Uterus (tissue), 4 donors: ENCODE data around the gene FGFRL1. TPM values are rescaled to one million over a fixed set of nuclear protein-coding genes. Genes with fewer than 3 reads are reported as not detected.

Experiments used
- DNase-seq, 2 donors: peaks; one replicate each; pipeline ENCODE4 v3.0.0-alpha.2; 2019 to 2020
- H3K27ac ChIP-seq, 2 donors: fragments of 200-600 bp; sonication (generic); 1 replicate in 1 of 2; 2 replicates in 1 of 2; pipeline ENCODE4 v1.5.1; 2016 to 2018
- H3K27me3 ChIP-seq, 2 donors: fragments of 200-600 bp; sonication (generic); one replicate each; pipeline ENCODE4 v1.5.1; 2018 to 2019; ENCODE audit warnings: control low read depth in 1 of 2
- H3K36me3 ChIP-seq, 2 donors: fragments of 200-600 bp; sonication (generic); one replicate each; pipeline ENCODE4 v1.5.1; 2019; ENCODE audit warnings: control low read depth in 1 of 2
- H3K4me1 ChIP-seq, 2 donors: fragments of 200-600 bp; sonication (generic); one replicate each; pipeline ENCODE4 v1.5.1; 2018 to 2019; ENCODE audit warnings: control low read depth in 1 of 2
- H3K4me3 ChIP-seq, 2 donors: fragments of 200-600 bp; sonication (generic); 1 replicate in 1 of 2; 2 replicates in 1 of 2; pipeline ENCODE4 v1.5.1; 2018 to 2019; ENCODE audit warnings: mild to moderate bottlenecking in 1 of 2
- H3K9me3 ChIP-seq, 2 donors: fragments of 200-600 bp; sonication (generic); one replicate each; pipeline ENCODE4 v1.5.1; 2019; ENCODE audit warnings: control low read depth in 1 of 2
- POLR2A ChIP-seq, 2 donors: fragments of 450-650 bp; IDR thresholded peaks; one replicate each; pipeline ENCODE4 v1.6.1; 2016; ENCODE audit warnings: antibody characterized with exemption in 2 of 2, mild to moderate bottlenecking in 1 of 2, moderate library complexity in 1 of 2
- intact Hi-C: fragments of 100-400 bp; cut with DNase I; formaldehyde crosslinking; loops from one replicate; pipeline ENCODE4 v1.15.1; 2023; ENCODE audit warnings: low total_unique reads
- total RNA-seq, 4 donors: library from RNA; depleted of rRNA in 3 of 4; stranded (reverse); fragments of >200 nt in 3 of 4; gene quantifications; one replicate each; pipeline versions ENCODE4 v1.1.0 to v1.2.4, GENCODE V29; 2014 to 2023
- TF ChIP-seq, protein P1 (sequence below), 4 experiments: fragments of 200-600 bp in 2 of 4; fragments of 450-650 bp in 2 of 4; sonication (generic) in 2 of 4; IDR thresholded peaks; one replicate each; pipeline ENCODE4 v1.5.1; 2016 to 2019; ENCODE audit warnings: antibody characterized with exemption in 4 of 4, mild to moderate bottlenecking in 2 of 4, moderate library complexity in 1 of 4
- donor health status: DM: yes; HTN: yes; CAD: no.

Gene FGFRL1
- total RNA-seq, 4 donors from 2014 or later, result 2.8 to 24.8 (median 13.9) TPM

DNA sequence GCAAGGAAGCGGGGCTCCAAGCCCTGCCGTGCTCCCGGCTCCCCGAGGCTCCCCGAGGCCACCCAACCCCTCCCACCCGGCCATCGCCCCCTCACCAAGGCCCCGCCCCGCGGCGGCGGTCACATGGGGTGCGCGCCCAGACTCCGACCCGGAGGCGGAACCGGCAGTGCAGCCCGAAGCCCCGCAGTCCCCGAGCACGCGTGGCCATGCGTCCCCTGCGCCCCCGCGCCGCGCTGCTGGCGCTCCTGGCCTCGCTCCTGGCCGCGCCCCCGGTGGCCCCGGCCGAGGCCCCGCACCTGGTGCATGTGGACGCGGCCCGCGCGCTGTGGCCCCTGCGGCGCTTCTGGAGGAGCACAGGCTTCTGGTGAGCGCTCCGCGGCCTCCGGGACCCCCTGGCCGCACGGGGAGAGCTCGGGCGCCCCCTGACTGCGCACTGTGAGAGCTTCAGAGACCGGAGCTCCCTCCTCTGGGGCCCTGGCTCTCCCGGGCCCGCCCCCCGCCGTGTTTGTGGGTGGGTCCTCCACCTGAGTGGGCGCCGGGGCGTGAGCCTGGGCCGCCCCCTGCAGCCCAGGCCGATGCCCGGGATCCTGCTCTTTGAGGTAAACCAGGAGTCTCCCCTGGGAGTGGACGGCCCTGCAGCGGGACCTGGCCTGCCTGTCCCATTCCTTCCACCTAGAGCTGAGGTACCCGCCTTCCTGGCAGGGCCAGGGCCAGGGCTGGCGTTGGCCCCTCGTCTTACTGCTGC lies 24.4 kb upstream of the FGFRL1 start, which contains the start of gene IDUA:
IDUA (plus strand) TSS at position 166 of the 745 bp plus-strand sequence; CDS start at position 207, 41 bp downstream.
- intact Hi-C loops, result no loop called here
- peak in 1 of 2 donors; percentile 28 for TF ChIP-seq POLR2A (IDR thresholded peaks at IDR 0.05)
- TF ChIP-seq, protein P1, sequence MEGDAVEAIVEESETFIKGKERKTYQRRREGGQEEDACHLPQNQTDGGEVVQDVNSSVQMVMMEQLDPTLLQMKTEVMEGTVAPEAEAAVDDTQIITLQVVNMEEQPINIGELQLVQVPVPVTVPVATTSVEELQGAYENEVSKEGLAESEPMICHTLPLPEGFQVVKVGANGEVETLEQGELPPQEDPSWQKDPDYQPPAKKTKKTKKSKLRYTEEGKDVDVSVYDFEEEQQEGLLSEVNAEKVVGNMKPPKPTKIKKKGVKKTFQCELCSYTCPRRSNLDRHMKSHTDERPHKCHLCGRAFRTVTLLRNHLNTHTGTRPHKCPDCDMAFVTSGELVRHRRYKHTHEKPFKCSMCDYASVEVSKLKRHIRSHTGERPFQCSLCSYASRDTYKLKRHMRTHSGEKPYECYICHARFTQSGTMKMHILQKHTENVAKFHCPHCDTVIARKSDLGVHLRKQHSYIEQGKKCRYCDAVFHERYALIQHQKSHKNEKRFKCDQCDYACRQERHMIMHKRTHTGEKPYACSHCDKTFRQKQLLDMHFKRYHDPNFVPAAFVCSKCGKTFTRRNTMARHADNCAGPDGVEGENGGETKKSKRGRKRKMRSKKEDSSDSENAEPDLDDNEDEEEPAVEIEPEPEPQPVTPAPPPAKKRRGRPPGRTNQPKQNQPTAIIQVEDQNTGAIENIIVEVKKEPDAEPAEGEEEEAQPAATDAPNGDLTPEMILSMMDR (IDR thresholded peaks at IDR 0.05), result peak; percentile 46 to 65 (median 57)
- no peaks in the 10 kb centered on the region for H3K27me3 ChIP-seq
- no peaks in the 10 kb centered on the region for H3K36me3 ChIP-seq
- no peaks in the 10 kb centered on the region for H3K9me3 ChIP-seq
- H3K27ac ChIP-seq, result peak within 1 kb of the TSS; percentile 50 to 71
- H3K4me3 ChIP-seq, result peak within 1 kb of the TSS; percentile 44 to 51
- peaks cover 0 to 10% of the 10 kb centered on the region in 2 donors for H3K4me1 ChIP-seq
- peak; percentile 71 to 82 for DNase-seq

DNA sequence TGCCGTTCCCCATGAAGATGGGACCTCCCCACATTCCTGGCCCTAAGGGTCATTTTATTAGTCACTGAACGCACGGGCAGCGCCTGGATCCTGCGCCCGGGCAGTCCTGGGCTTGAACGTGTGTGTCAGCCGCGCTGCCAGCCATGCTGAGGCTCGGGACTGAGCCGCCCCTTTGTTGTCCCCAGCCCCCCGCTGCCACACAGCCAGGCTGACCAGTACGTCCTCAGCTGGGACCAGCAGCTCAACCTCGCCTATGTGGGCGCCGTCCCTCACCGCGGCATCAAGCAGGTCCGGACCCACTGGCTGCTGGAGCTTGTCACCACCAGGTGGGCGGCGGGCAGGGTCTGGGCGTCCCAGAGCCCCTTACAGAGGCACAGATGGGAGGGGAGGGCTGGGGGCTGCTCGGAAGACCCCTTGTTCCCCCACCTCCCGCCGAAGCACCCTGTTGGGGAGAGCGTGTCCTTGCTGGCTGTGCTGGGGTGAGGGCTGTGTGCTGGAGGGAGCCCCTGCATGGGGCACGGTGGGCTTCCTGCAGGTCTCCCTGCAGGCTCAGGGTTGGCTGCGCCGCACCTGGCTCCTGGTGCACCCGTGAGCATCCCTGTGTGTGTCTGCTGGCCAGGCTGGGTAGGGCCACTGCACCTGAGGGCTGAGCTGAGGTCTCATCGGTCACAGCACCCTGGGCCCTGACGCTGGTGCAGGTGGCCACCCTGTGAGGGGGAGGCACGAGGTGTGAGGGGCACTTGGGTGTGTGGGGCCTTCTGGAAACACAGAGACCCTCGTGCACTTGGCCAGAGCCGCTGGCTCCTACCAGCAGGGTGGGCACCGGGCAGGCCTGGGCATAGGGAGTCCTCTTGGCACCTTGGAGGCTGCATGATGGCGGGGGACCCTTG lies 23.6 kb upstream of the FGFRL1 start:
- Histone ChIP-seq H3K27ac (peak overlapping the region in 1 of 2 donors; percentile 71), H3K36me3 (no peaks in the 10 kb centered on the region), H3K4me1 (peaks cover 0 to 10% of the 10 kb centered on the region in 2 donors), H3K27me3 (no peaks in the 10 kb centered on the region), H3K9me3 (no peaks in the 10 kb centered on the region), H3K4me3 (peak overlapping the region; percentile 44 to 51)
- DNase-seq, result no peak
- intact Hi-C loops, result no loop called here
- no peak for TF ChIP-seq POLR2A (IDR thresholded peaks at IDR 0.05)
- TF ChIP-seq, protein P1 (IDR thresholded peaks at IDR 0.05), result no peak

DNA sequence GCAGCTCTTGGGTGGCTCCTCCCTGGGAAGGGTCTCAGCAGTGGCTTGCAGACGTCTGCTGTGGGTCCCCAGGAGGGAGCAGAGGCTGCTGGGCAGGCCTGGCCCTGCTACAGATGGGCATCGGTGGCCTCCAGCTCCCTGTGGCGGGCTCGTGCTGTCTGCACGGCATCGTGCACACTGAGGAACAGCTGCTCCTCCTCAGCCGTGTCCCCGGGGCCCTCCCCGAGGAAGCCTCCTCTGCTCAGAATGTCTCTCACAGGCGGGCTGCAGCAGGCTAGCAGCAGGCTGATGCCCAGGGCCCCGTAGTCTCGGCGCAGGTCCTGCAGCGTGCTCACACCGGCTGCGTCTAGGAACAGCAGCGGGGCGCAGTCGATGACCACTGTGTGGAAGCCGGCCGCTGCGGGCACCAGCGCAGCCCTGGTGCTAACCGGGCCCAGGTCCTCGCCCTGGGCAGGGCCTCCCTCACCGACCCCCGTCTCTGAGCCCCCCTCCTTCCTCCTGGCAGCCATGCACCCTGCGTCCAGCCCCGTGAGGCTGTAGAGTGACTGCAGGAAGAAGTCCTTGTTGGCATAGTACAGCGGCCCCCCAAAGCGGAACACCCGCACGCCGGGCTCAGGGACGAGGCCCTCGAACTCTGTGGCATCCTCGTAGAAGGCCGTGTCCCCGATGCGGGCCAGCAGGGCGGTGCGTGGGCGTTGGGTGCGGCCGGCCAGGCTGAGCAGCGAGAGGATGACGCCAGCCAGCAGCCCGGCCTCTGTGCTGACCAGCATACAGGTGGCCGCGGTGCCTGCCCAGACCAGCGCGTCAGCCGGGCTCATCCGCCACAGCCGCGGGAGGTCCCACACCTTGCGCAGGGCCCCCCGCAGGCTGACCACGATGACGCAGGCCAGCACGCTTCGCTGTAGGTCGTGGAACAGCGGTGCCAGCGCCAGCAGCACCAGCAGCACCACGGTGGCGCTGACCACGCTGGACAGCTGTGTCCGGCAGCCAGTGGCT lies 22.4 kb upstream of the FGFRL1 start:
- intact Hi-C loops, result no loop called here
- no peak overlapping the region for H3K27ac ChIP-seq
- H3K27me3 ChIP-seq, result no peaks in the 10 kb centered on the region
- peaks cover 0 to 10% of the 10 kb centered on the region in 2 donors for H3K4me1 ChIP-seq
- no peak for DNase-seq
- no peaks in the 10 kb centered on the region for H3K36me3 ChIP-seq
- H3K4me3 ChIP-seq, result no peak overlapping the region
- TF ChIP-seq, protein P1 (IDR thresholded peaks at IDR 0.05), result no peak
- no peaks in the 10 kb centered on the region for H3K9me3 ChIP-seq

DNA sequence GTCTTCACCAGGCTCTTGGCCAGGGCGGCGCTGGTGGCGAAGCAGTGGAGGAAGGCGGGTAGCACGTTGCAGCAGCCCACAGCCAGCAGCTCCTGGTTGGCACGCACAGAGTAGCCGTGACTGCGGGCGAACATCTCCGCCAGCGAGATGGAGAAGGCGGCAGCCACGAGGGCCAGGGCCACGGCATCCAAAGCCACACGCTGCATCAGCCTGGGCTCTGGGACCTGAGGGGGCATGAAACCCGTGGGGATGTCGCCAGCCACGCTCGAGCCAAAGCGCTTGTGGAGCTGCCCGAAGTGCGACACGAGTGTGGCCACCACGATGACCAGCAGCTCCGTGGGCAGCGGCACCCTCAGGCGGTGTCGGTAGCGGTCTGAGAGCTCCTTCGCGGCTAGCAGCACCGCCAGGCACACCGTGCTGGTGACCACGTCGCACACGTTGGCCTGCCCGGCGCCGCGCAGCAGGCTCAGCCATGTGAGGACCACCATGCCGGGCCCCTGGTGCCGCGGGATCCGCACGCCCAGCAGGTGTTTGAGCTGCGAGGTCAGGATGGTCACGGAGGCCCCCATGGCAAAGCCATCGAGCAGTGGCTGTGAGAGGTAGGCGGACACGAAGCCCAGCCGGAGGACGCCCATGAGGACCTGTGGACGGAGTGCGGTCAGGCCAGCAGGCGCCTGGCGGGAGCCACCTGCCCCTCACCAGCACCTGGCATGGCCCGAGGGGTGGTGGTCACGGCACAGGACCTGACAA lies 21.5 kb upstream of the FGFRL1 start:
- no peak for DNase-seq
- intact Hi-C loops, result no loop called here

More for the DNA sequence above, 21.5 kb upstream of the FGFRL1 start:
- no peak overlapping the region for H3K27ac ChIP-seq
- H3K4me1 ChIP-seq, result peaks cover 0 to 10% of the 10 kb centered on the region in 2 donors
- no peak overlapping the region for H3K4me3 ChIP-seq
- H3K36me3 ChIP-seq, result no peaks in the 10 kb centered on the region
- no peaks in the 10 kb centered on the region for H3K27me3 ChIP-seq
- no peak for TF ChIP-seq POLR2A (IDR thresholded peaks at IDR 0.05)
- TF ChIP-seq, protein P1 (IDR thresholded peaks at IDR 0.05), result no peak
- H3K9me3 ChIP-seq, result no peaks in the 10 kb centered on the region
